ENCODE measurements around the gene PROK1. TPM values are rescaled to one million over a fixed set of nuclear protein-coding genes. Genes with fewer than 3 reads are reported as not detected.

The PROK1 gene
- total RNA-seq, 2 donors from 2014 or later = 0.20 TPM; not detected in 1

DNA sequence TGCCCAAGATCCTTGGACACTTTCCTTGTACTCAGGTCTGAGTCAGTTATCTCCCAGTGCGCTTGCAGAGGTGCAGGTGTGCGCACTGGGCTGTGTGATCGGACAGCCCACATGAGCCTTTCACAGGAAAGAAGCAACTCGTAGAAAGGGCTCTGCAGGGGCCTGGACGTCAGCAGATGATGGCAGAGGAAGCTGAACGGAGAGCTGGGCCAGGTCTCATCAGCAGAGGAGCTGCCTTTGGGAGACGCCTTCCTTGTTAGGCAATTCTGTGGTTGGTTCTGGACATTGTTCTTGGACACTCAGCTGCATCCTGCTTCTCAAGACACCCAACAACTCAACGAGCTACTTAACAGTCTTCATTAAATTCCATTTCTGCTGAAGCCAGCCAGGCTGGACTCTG lies 7.5 kb upstream of the PROK1 start:
- no peaks in the 10 kb centered on the region for H3K4me1 ChIP-seq (ENCODE audit: control insufficient read depth, insufficient read depth, low read length)
- TF ChIP-seq, protein P1, sequence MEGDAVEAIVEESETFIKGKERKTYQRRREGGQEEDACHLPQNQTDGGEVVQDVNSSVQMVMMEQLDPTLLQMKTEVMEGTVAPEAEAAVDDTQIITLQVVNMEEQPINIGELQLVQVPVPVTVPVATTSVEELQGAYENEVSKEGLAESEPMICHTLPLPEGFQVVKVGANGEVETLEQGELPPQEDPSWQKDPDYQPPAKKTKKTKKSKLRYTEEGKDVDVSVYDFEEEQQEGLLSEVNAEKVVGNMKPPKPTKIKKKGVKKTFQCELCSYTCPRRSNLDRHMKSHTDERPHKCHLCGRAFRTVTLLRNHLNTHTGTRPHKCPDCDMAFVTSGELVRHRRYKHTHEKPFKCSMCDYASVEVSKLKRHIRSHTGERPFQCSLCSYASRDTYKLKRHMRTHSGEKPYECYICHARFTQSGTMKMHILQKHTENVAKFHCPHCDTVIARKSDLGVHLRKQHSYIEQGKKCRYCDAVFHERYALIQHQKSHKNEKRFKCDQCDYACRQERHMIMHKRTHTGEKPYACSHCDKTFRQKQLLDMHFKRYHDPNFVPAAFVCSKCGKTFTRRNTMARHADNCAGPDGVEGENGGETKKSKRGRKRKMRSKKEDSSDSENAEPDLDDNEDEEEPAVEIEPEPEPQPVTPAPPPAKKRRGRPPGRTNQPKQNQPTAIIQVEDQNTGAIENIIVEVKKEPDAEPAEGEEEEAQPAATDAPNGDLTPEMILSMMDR (conservative IDR thresholded peaks at IDR 0.05) = no peak
- H3K27me3 Mint-ChIP-seq (ENCODE audit: insufficient read depth) = no peaks in the 10 kb centered on the region
- H3K27me3 ChIP-seq (ENCODE audit: control insufficient read depth, insufficient read depth, low read length, poor library complexity, severe bottlenecking) = no peaks in the 10 kb centered on the region
- no peaks in the 10 kb centered on the region for H3K9me3 Mint-ChIP-seq
- no peak overlapping the region for H3K27ac Mint-ChIP-seq
- H3K9me3 ChIP-seq (ENCODE audit: control insufficient read depth, low read length) = no peaks in the 10 kb centered on the region
- 93 to 97% methylated on average over 5 to 8 of the region's 8 CpGs for WGBS, 2 experiments (ENCODE audit: insufficient coverage in 1 of 2, insufficient read length in 1 of 2)
- no peak overlapping the region for H3K4me3 ChIP-seq (ENCODE audit: low read length)
- H3K36me3 Mint-ChIP-seq (ENCODE audit: low read depth) = no peaks in the 10 kb centered on the region
- H3K4me1 Mint-ChIP-seq = peaks cover 23% of the 10 kb centered on the region
- no peak overlapping the region for H3K27ac ChIP-seq (ENCODE audit: low read depth, low read length)
- H3K9ac ChIP-seq (ENCODE audit: extremely low read depth, low read length, poor library complexity, severe bottlenecking) = no peak overlapping the region
- no peaks in the 10 kb centered on the region for H3K36me3 ChIP-seq (ENCODE audit: control insufficient read depth, insufficient read depth, low read length)
- DNase-seq = no peak
- H3K4me3 Mint-ChIP-seq = no peak overlapping the region

- H3K4me1 Mint-ChIP-seq = peaks cover 17% of the 10 kb centered on the region
- DNase-seq = no peak
- H3K27me3 Mint-ChIP-seq (ENCODE audit: insufficient read depth) = no peaks in the 10 kb centered on the region
- Histone ChIP-seq H3K9me3 (ENCODE audit: control insufficient read depth, low read length) (no peaks in the 10 kb centered on the region), H3K36me3 (ENCODE audit: control insufficient read depth, insufficient read depth, low read length) (no peaks in the 10 kb centered on the region), H3K27ac (ENCODE audit: low read depth, low read length) (no peak overlapping the region), H3K9ac (ENCODE audit: extremely low read depth, low read length, poor library complexity, severe bottlenecking) (no peak overlapping the region), H3K27me3 (ENCODE audit: control insufficient read depth, insufficient read depth, low read length, poor library complexity, severe bottlenecking) (no peaks in the 10 kb centered on the region), H3K4me1 (ENCODE audit: control insufficient read depth, insufficient read depth, low read length) (no peaks in the 10 kb centered on the region), H3K4me3 (ENCODE audit: low read length) (no peak overlapping the region)
- TF ChIP-seq, protein P1 (conservative IDR thresholded peaks at IDR 0.05) = no peak
- H3K9me3 Mint-ChIP-seq = no peaks in the 10 kb centered on the region
- no peak overlapping the region for H3K27ac Mint-ChIP-seq
- no peaks in the 10 kb centered on the region for H3K36me3 Mint-ChIP-seq (ENCODE audit: low read depth)
- no peak overlapping the region for H3K4me3 Mint-ChIP-seq
- 86 to 97% methylated on average over 8 of the region's 8 CpGs for WGBS, 2 experiments (ENCODE audit: insufficient coverage in 1 of 2, insufficient read length in 1 of 2)
Measured at GRCh38 chr1:110444561-110444960, 6.4 kb upstream of the PROK1 start.

GRCh38 chr1:110449661-110450651 lies 993 bp upstream of the PROK1 start:
- DNase-seq = no peak

More at GRCh38 chr1:110449661-110450651, 993 bp upstream of the PROK1 start:
- 69 to 74% methylated on average over 9 to 12 of the region's 12 CpGs for WGBS, 2 experiments (ENCODE audit: insufficient coverage in 1 of 2, insufficient read length in 1 of 2)
- Mint-ChIP-seq H3K36me3 (ENCODE audit: low read depth) (no peaks in the 10 kb centered on the region), H3K27ac (no peak overlapping the region), H3K27me3 (ENCODE audit: insufficient read depth) (no peaks in the 10 kb centered on the region), H3K4me3 (no peak overlapping the region), H3K9me3 (no peaks in the 10 kb centered on the region), H3K4me1 (peaks cover 20% of the 10 kb centered on the region)
- Histone ChIP-seq H3K9ac (ENCODE audit: extremely low read depth, low read length, poor library complexity, severe bottlenecking) (no peak overlapping the region), H3K4me3 (ENCODE audit: low read length) (no peak overlapping the region), H3K9me3 (ENCODE audit: control insufficient read depth, low read length) (no peaks in the 10 kb centered on the region), H3K27me3 (ENCODE audit: control insufficient read depth, insufficient read depth, low read length, poor library complexity, severe bottlenecking) (no peaks in the 10 kb centered on the region), H3K36me3 (ENCODE audit: control insufficient read depth, insufficient read depth, low read length) (no peaks in the 10 kb centered on the region), H3K27ac (ENCODE audit: low read depth, low read length) (no peak overlapping the region), H3K4me1 (ENCODE audit: control insufficient read depth, insufficient read depth, low read length) (peaks cover 6% of the 10 kb centered on the region)
- TF ChIP-seq, protein P1 (conservative IDR thresholded peaks at IDR 0.05) = no peak
